HG02763 (cell line): ENCODE data around the gene GOLIM4.

Experiments used
- ATAC-seq: cut with Tn5 transposase; IDR thresholded peaks from one replicate; pipeline ENCODE4 v1.9.1; 2021; ENCODE audit warnings: mild to moderate bottlenecking, moderate library complexity; ENCODE audit not compliant: unreplicated experiment

The GOLIM4 gene

GRCh38 chr3:168100777-168101492 is 5.2 kb upstream of the GOLIM4 start:
- no peak for ATAC-seq

GRCh38 chr3:168097381-168097780 is 1.7 kb upstream of the GOLIM4 start:
- ATAC-seq = no peak

GRCh38 chr3:168096210-168096652 is 507 bp upstream of the GOLIM4 start:
- ATAC-seq = peak; percentile 4

DNA sequence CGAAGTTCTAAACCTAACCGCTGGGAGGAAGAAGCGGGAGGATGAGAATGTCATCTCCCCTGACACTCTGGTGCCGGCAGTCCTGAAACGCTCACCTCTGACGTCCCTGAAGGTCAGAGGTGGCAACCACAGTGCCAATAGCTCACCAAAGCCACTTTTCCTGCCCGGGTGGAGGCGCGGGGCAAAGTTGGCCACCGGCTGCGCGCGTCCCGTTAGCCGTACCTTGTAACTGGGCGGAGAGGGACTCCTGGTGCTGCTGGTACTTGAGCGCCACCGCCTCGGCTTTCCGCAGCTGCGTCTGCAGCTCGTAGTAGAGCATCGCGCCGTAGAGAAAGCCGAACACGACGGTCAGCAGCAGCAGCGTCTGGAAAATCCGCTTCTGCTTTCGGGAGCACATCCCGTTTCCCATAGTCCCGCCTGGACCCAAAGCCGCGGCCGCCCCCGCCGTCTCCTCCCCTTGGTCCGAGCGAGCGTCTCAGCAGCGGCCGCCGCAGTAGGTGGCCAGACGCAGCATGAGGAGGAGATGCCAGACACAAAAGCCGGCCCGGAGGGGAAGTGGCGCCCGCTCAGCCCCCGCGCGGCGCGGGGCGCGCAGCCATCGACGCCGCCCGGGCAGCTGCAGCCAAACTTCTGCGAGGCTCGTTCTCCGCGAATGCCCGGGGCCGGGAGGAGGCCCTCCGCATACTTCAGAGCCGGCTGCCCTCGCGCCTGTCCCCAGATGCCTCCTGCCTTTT is 680 bp downstream of the GOLIM4 start:
- peak; percentile 39 for ATAC-seq

GRCh38 chr3:168094580-168094876 is 1.2 kb downstream of the GOLIM4 start:
- no peak for ATAC-seq

DNA sequence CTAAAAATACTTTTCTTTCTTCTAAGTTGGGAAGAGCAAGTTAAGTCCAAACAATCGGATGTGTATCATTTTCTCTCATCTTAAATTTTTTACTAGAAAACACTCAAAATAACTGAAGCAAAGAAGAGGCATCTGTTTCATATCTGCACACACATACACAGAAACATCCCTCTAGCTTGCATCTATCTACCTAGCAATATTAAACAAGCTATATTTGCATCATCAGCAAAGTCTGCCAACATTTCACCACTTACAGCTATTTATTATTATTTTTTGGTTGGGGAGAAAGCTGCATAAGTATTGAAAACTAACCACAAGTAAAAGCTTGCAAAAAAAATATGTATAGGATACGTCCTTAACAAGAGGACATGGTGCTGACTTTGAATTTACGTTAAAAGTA is 1.9 kb downstream of the GOLIM4 start:
- ATAC-seq = no peak

GRCh38 chr3:168093229-168093628 is 2.5 kb downstream of the GOLIM4 start:
- no peak for ATAC-seq

DNA sequence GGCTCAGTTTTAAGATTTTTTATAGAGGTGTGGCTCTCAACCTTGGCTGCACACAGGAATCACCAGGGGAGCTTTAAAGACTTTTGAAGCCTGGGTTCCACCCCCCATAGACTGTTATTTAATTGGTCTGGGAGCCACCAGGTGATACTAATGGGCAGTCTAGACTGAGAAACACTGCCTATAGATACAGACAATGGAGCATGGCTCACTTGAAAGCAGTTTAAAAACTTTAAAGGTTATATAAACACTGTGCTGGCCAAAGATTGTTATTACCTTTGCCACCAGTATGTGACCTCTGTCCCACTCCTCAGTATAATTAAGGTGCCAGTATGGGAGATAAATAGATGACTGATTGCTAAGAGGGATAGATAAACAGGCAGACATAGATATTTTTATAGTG is 3.8 kb downstream of the GOLIM4 start:
- ATAC-seq = no peak

DNA sequence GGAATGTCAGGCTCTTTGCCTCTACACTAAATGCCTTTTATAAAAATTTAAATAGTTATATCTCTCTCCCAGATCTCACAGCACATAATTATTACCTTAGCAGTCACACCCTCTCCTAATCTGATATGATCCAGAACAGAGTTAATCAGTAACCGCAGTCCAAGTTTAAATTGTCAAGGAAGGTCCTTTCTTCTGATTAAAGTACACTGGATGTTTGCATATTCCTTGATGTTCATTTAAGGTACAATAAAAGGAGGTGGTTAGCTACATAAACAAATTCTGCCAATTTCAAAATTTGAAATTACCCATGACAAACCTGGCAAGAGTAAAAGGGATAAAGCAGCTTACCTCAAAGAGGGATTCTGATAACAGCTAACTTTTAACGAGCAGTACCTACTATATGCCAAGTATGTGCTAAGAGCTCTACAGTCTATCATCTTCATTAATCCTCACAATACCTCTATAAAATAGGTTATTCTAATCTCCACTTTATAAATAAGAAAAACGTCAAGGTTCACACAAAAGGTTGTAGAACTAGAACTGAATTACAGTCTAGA is 4.3 kb downstream of the GOLIM4 start:
- no peak for ATAC-seq

- no peak for ATAC-seq
Observed at GRCh38 chr3:168090306-168091085, 5.2 kb downstream of the GOLIM4 start.

- no peak for ATAC-seq
Observed at GRCh38 chr3:168089179-168089771, 6.4 kb downstream of the GOLIM4 start.

- peak; percentile 73 for ATAC-seq
Observed at GRCh38 chr3:168088106-168088720, 7.5 kb downstream of the GOLIM4 start.

- ATAC-seq = no peak
Observed at GRCh38 chr3:168087539-168087938, 8.2 kb downstream of the GOLIM4 start.

- no peak for ATAC-seq
Observed at GRCh38 chr3:168086541-168087260, 9.0 kb downstream of the GOLIM4 start.

GRCh38 chr3:168085491-168086119 is 10.1 kb downstream of the GOLIM4 start:
- ATAC-seq = peak; percentile 55

GRCh38 chr3:168083906-168084305 is 11.8 kb downstream of the GOLIM4 start:
- no peak for ATAC-seq

GRCh38 chr3:168081856-168082255 is 13.9 kb downstream of the GOLIM4 start:
- no peak for ATAC-seq

GRCh38 chr3:168081171-168081771 is 14.5 kb downstream of the GOLIM4 start:
- no peak for ATAC-seq

DNA sequence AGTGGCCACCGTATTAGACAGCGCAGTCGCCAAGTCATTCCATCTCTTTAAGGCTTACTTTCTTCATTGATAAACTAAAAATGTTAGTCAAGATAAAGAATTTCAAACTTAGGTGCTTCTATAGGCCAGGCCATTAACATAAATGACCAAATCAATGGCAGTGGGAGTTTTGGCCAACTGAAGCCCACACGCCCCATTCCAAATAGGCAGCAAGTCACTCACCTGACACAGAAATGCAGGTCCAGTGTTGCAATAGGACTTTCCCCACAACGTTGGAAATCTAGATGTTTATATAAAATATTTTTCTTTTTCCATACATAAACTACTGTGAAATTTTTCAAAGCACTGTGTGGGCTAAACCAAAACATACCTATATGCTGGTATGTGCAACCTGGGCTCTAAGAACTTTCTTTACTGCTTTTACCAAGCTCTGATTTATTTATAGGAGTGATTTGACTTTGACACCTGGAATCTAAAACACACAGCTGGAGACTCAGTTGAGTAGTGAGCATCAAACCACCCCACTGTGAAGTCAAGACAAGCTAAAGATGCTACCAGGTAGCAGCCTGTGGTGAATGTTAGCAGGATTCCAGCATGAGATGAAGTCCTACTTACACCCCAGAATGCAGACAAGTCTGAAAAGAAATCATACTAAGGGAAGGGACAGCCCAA is 15.1 kb downstream of the GOLIM4 start:
- no peak for ATAC-seq
